Gastrocnemius medialis (tissue), 4 donors: ENCODE measurements around the gene SF1.

Source experiments
- POLR2A ChIP-seq, 2 donors: fragments of 450-650 bp; IDR thresholded peaks; one replicate each; pipeline ENCODE4 v1.6.1; 2017; ENCODE audit warnings: antibody characterized with exemption in 2 of 2, mild to moderate bottlenecking in 2 of 2, moderate library complexity in 2 of 2
- TF ChIP-seq, protein P1 (sequence below), 5 experiments: fragments of 450-650 bp in 3 of 5; fragments of 200-600 bp in 2 of 5; sonication (generic) in 2 of 5; IDR thresholded peaks in 4 of 5; conservative IDR thresholded peaks in 1 of 5; 1 replicate in 4 of 5; 2 replicates in 1 of 5; pipeline ENCODE4 v1.5.1; 2016 to 2019; ENCODE audit warnings: antibody characterized with exemption in 5 of 5, mild to moderate bottlenecking in 3 of 5, moderate library complexity in 3 of 5

DNA sequence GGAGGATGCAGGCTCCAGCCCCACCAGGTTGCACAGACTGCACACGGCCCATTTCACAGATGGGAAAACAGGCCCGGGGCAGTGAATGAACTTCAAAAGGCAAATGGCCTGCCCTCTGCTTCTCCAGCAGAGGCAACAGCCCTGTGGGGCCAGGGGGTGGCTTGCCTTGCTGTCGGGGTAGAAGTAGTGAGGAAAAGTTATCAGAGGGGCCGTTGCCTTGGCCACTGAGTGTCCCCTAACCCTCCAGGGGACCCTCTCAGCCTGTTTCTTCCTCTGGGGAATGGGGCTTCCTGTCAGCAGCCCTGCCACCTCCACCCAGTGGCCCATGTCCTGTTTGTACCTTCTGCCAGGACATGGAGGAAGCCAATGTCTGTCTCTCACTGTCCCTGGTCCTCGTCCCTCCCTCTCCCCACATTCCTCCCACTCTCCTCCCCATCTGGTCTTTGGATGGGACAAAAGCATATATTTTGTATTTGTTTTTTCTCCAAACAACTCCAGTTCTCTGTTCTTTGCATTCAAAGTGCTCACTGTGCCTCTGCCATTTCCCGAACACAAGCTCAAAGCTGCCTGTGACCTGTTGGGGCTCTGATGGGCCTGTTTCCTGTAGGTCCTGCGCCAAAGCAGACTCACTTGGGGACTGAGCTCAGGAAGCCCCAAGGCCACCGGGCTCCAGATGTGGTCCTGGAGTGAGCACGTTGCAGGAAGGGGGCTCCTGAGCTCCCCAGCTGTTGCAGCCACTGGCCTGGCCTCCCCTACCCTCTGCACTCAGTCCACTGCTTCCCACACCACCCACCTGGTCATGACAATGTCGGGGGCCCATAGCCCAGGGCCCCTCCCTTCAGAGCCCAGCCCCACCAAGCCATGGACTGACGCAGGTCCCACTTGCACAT lies 15.2 kb upstream of the SF1 start:
- TF ChIP-seq, protein P1, sequence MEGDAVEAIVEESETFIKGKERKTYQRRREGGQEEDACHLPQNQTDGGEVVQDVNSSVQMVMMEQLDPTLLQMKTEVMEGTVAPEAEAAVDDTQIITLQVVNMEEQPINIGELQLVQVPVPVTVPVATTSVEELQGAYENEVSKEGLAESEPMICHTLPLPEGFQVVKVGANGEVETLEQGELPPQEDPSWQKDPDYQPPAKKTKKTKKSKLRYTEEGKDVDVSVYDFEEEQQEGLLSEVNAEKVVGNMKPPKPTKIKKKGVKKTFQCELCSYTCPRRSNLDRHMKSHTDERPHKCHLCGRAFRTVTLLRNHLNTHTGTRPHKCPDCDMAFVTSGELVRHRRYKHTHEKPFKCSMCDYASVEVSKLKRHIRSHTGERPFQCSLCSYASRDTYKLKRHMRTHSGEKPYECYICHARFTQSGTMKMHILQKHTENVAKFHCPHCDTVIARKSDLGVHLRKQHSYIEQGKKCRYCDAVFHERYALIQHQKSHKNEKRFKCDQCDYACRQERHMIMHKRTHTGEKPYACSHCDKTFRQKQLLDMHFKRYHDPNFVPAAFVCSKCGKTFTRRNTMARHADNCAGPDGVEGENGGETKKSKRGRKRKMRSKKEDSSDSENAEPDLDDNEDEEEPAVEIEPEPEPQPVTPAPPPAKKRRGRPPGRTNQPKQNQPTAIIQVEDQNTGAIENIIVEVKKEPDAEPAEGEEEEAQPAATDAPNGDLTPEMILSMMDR (IDR thresholded peaks at IDR 0.05 in 4 of 5, conservative IDR thresholded peaks at IDR 0.05 in 1 of 5), result no peak
- TF ChIP-seq POLR2A (IDR thresholded peaks at IDR 0.05), result no peak
